SK-N-SH treated with all-trans-retinoic acid at 6 μM for 48 hours (cell line): ENCODE measurements around the gene ZHX3.

Experiments used
- ATAC-seq: fragments of 200-7000 bp; cut with Tn5 transposase; 3 replicates; pipeline ENCODE4 v1.9.1; 2020; ENCODE audit warnings: mild to moderate bottlenecking, moderate library complexity
- ARNTL ChIP-seq: fragments of 450-650 bp; formaldehyde crosslinking; IDR thresholded peaks from 2 replicates; pipeline ENCODE4 v1.5.0; 2020; ENCODE audit warnings: low read depth, mild to moderate bottlenecking, moderate library complexity, borderline replicate concordance
- BACH2 ChIP-seq: fragments of 250-450 bp; sonication (Bioruptor Pico); IDR thresholded peaks from 2 replicates; pipeline ENCODE4 v1.9.0; 2021; ENCODE audit warnings: mild to moderate bottlenecking, borderline replicate concordance
- CREB5 ChIP-seq: fragments of 250-450 bp; sonication (Bioruptor Pico); IDR thresholded peaks from 2 replicates; pipeline ENCODE4 v1.5.1; 2020; ENCODE audit warnings: low read depth, mild to moderate bottlenecking, moderate library complexity
- CSDC2 ChIP-seq: fragments of 250-450 bp; sonication (Bioruptor Pico); IDR thresholded peaks from 2 replicates; pipeline ENCODE4 v1.5.0; 2020; ENCODE audit warnings: mild to moderate bottlenecking, moderate library complexity
- CSRNP3 ChIP-seq: fragments of 250-450 bp; sonication (Bioruptor Pico); IDR thresholded peaks from 2 replicates; pipeline ENCODE4 v1.5.1; 2021; ENCODE audit warnings: mild to moderate bottlenecking, moderate library complexity
- ESRRG ChIP-seq: fragments of 250-450 bp; sonication (Bioruptor Pico); IDR thresholded peaks from 2 replicates; pipeline ENCODE4 v1.6.1; 2021; ENCODE audit warnings: mild to moderate bottlenecking
- ISL1 ChIP-seq: fragments of 250-450 bp; sonication (Bioruptor Pico); IDR thresholded peaks from 2 replicates; pipeline ENCODE4 v2.1.2; 2022; ENCODE audit warnings: mild to moderate bottlenecking, moderate library complexity
- OSR1 ChIP-seq: fragments of 250-450 bp; sonication (Bioruptor Pico); IDR thresholded peaks from 2 replicates; pipeline ENCODE4 v1.8.0; 2022; ENCODE audit warnings: moderate library complexity, mild to moderate bottlenecking, inconsistent platforms
- PATZ1 ChIP-seq: fragments of 250-450 bp; sonication (Bioruptor Pico); IDR thresholded peaks from 2 replicates; pipeline ENCODE4 v1.8.0; 2020; ENCODE audit warnings: mild to moderate bottlenecking, moderate library complexity, borderline replicate concordance
- POU6F1 ChIP-seq: fragments of 250-450 bp; sonication (Bioruptor Pico); IDR thresholded peaks from 2 replicates; pipeline ENCODE4 v1.8.0; 2021; ENCODE audit warnings: low read depth, mild to moderate bottlenecking, moderate library complexity, borderline replicate concordance
- PPARA ChIP-seq: fragments of 250-450 bp; sonication (Bioruptor Pico); IDR thresholded peaks from 2 replicates; pipeline ENCODE4 v1.5.0; 2020; ENCODE audit warnings: mild to moderate bottlenecking, borderline replicate concordance
- RARB ChIP-seq: fragments of 250-450 bp; sonication (Bioruptor Pico); IDR thresholded peaks from 2 replicates; pipeline ENCODE4 v1.8.0; 2021; ENCODE audit warnings: mild to moderate bottlenecking, moderate library complexity
- SNAI2 ChIP-seq: fragments of 250-450 bp; sonication (Bioruptor Pico); IDR thresholded peaks from 2 replicates; pipeline ENCODE4 v1.5.0; 2020; ENCODE audit warnings: mild to moderate bottlenecking, moderate library complexity
- TCF4 ChIP-seq: fragments of 250-450 bp; sonication (Bioruptor Pico); IDR thresholded peaks from 2 replicates; pipeline ENCODE4 v1.8.0; 2021; ENCODE audit warnings: mild to moderate bottlenecking, moderate library complexity, borderline replicate concordance
- TOX ChIP-seq: fragments of 250-450 bp; sonication (Bioruptor Pico); IDR thresholded peaks from 2 replicates; pipeline ENCODE4 v1.8.0; 2021; ENCODE audit warnings: mild to moderate bottlenecking, moderate library complexity, borderline replicate concordance
- ZC3H10 ChIP-seq: fragments of 250-450 bp; sonication (Bioruptor Pico); IDR thresholded peaks from 2 replicates; pipeline ENCODE4 v1.5.1; 2021; ENCODE audit warnings: mild to moderate bottlenecking, moderate library complexity
- ZFP30 ChIP-seq: fragments of 450-650 bp; formaldehyde crosslinking; IDR thresholded peaks from 2 replicates; pipeline ENCODE4 v1.5.0; 2022; ENCODE audit warnings: mild to moderate bottlenecking, moderate library complexity
- ZNF565 ChIP-seq: fragments of 450-650 bp; formaldehyde crosslinking; conservative IDR thresholded peaks from 2 replicates; pipeline ENCODE4 v1.5.0; 2020; ENCODE audit warnings: low read depth, mild to moderate bottlenecking, moderate library complexity
- ZNF8 ChIP-seq: fragments of 450-650 bp; formaldehyde crosslinking; IDR thresholded peaks from 2 replicates; pipeline ENCODE4 v1.5.0; 2020; ENCODE audit warnings: mild to moderate bottlenecking, moderate library complexity

Gene ZHX3

GRCh38 chr20:41317546-41318270 lies at the start of gene ZHX3:
TSS of gene ZHX3 (minus strand) at chr20:41317731. CDS start at chr20:41204916, 112,815 bp downstream.
- TF ChIP-seq CSRNP3 (CRISPR knock-in tag) (no peak), ZNF8 (no peak), ZC3H10 (CRISPR knock-in tag) (no peak), RARB (CRISPR knock-in tag) (no peak), ESRRG (CRISPR knock-in tag) (no peak)
- TF ChIP-seq, all 23 proteins: peak for 0
- peak; percentile 99 for ATAC-seq

GRCh38 chr20:41367393-41367695 lies 49.8 kb upstream of the ZHX3 start:
- TF ChIP-seq ARNTL (CRISPR knock-in tag), result no peak
- no peak for TF ChIP-seq RARB (CRISPR knock-in tag)
- no peak for TF ChIP-seq TCF4 (CRISPR knock-in tag)
- no peak for TF ChIP-seq BACH2 (CRISPR knock-in tag)
- no peak for TF ChIP-seq OSR1
- TF ChIP-seq ZC3H10 (CRISPR knock-in tag), result no peak
- no peak for ATAC-seq

- TF ChIP-seq CSRNP3 (CRISPR knock-in tag) (no peak), CSDC2 (no peak), ZNF565 (no peak), RARB (CRISPR knock-in tag) (no peak)
Measured at GRCh38 chr20:41366546-41367392, 49.2 kb upstream of the ZHX3 start, which contains the start of gene EMILIN3. TSS of gene EMILIN3 (minus strand) at chr20:41366818. CDS start at chr20:41366634, 184 bp downstream.

GRCh38 chr20:41365777-41366545 lies 48.4 kb upstream of the ZHX3 start:
- no peak for TF ChIP-seq ARNTL (CRISPR knock-in tag)

More at GRCh38 chr20:41366546-41367392, 49.2 kb upstream of the ZHX3 start, which contains the start of gene EMILIN3:
- no peak; the same call in 2 of the 3 replicates for ATAC-seq

GRCh38 chr20:41364967-41365765 lies 47.6 kb upstream of the ZHX3 start:
- TF ChIP-seq ZNF8, result no peak
- no peak for TF ChIP-seq CREB5 (CRISPR knock-in tag)
- no peak for TF ChIP-seq CSDC2
- TF ChIP-seq ZNF565, result no peak
- TF ChIP-seq CSRNP3 (CRISPR knock-in tag), result no peak
- no peak for TF ChIP-seq SNAI2 (CRISPR knock-in tag)
- TF ChIP-seq ZFP30 (CRISPR knock-in tag), result no peak
- TF ChIP-seq TOX (CRISPR knock-in tag), result no peak
- TF ChIP-seq ARNTL (CRISPR knock-in tag), result no peak
- TF ChIP-seq PPARA (CRISPR knock-in tag), result no peak
- no peak for TF ChIP-seq RARB (CRISPR knock-in tag)
- no peak for TF ChIP-seq POU6F1 (CRISPR knock-in tag)
- TF ChIP-seq ISL1 (CRISPR knock-in tag), result no peak
- TF ChIP-seq PATZ1 (CRISPR knock-in tag), result no peak

More at GRCh38 chr20:41365777-41366545, 48.4 kb upstream of the ZHX3 start:
- no peak for ATAC-seq

More at GRCh38 chr20:41364967-41365765, 47.6 kb upstream of the ZHX3 start:
- ATAC-seq, result no peak
